OCI-LY1 (cell line): ENCODE data around the gene BMPR1A.

Experiments used
- H2AFZ ChIP-seq: fragments of 200-600 bp; sonication (generic), shearing (Covaris generic); 2 replicates; pipeline ENCODE4 v1.6.0; 2014; ENCODE audit warnings: antibody characterized with exemption, mild to moderate bottlenecking, low read length
- H3F3A ChIP-seq: fragments of 200-600 bp; sonication (generic), shearing (Covaris generic); 2 replicates; pipeline ENCODE4 v1.6.0; 2014; ENCODE audit warnings: mild to moderate bottlenecking, antibody characterized with exemption, low read length, moderate library complexity; ENCODE audit not compliant: insufficient read depth
- H3K27ac ChIP-seq: fragments of 200-600 bp; sonication (generic); 2 replicates; pipeline ENCODE4 v1.5.1; 2014; ENCODE audit warnings: low read length, mixed run types, mild to moderate bottlenecking, low read depth; ENCODE audit not compliant: poor library complexity, severe bottlenecking
- H3K27me3 ChIP-seq: fragments of 200-600 bp; sonication (generic); 2 replicates; pipeline ENCODE4 v1.6.0; 2014; ENCODE audit warnings: antibody characterized with exemption, mild to moderate bottlenecking, low read length, moderate library complexity; ENCODE audit not compliant: insufficient read depth
- H3K36me3 ChIP-seq: fragments of 200-600 bp; sonication (generic); 2 replicates; pipeline ENCODE4 v1.6.1; 2014; ENCODE audit warnings: mild to moderate bottlenecking, antibody characterized with exemption, low read length, moderate library complexity, mixed read lengths; ENCODE audit not compliant: insufficient read depth
- H3K4me1 ChIP-seq: fragments of 200-600 bp; sonication (generic); 2 replicates; pipeline ENCODE4 v1.5.1; 2014; ENCODE audit warnings: mild to moderate bottlenecking, low read length, moderate library complexity; ENCODE audit not compliant: insufficient read depth, severe bottlenecking
- H3K4me2 ChIP-seq: fragments of 200-600 bp; sonication (generic), shearing (Covaris generic); 2 replicates; pipeline ENCODE4 v1.6.1; 2014; ENCODE audit warnings: low read length
- H3K4me3 ChIP-seq: fragments of 200-600 bp; sonication (generic); 2 replicates; pipeline ENCODE4 v1.5.1; 2014; ENCODE audit warnings: low read length, low read depth, mild to moderate bottlenecking, mixed read lengths; ENCODE audit not compliant: poor library complexity, severe bottlenecking
- H3K79me2 ChIP-seq: fragments of 200-600 bp; shearing (Covaris generic); 2 replicates; pipeline ENCODE4 v1.6.1; 2016; ENCODE audit warnings: mixed run types, low read length, mixed read lengths; ENCODE audit not compliant: insufficient read depth
- H3K9ac ChIP-seq: fragments of 200-600 bp; sonication (generic), shearing (Covaris generic); 2 replicates; pipeline ENCODE4 v1.6.1; 2014; ENCODE audit warnings: mild to moderate bottlenecking, low read length, mixed read lengths
- H3K9me2 ChIP-seq: fragments of 200-600 bp; sonication (generic), shearing (Covaris generic); 2 replicates; pipeline ENCODE4 v1.6.1; 2014; ENCODE audit warnings: low read depth, mild to moderate bottlenecking, low read length, mixed read lengths
- H3K9me3 ChIP-seq: fragments of 200-600 bp; shearing (Covaris generic); 2 replicates; pipeline ENCODE4 v1.6.1; 2014; ENCODE audit warnings: low read length, mixed read lengths
- H4K20me1 ChIP-seq: fragments of 200-600 bp; sonication (generic), shearing (Covaris generic); 2 replicates; pipeline ENCODE4 v1.6.0; 2016; ENCODE audit warnings: mild to moderate bottlenecking, low read length; ENCODE audit not compliant: insufficient read depth
- CTCF ChIP-seq: fragments of 200-600 bp; sonication (generic), shearing (Covaris generic); IDR thresholded peaks from 2 replicates; pipeline ENCODE4 v1.5.1; 2017; ENCODE audit warnings: mild to moderate bottlenecking, antibody characterized with exemption, low read length, moderate library complexity, mixed read lengths
- EZH2 ChIP-seq: fragments of 200-600 bp; sonication (generic), shearing (Covaris generic); IDR thresholded peaks from 2 replicates; pipeline ENCODE4 v1.8.0; 2017; ENCODE audit warnings: borderline replicate concordance, mixed run types, mild to moderate bottlenecking, antibody characterized with exemption, low read length, moderate library complexity, mixed read lengths

Gene BMPR1A

DNA sequence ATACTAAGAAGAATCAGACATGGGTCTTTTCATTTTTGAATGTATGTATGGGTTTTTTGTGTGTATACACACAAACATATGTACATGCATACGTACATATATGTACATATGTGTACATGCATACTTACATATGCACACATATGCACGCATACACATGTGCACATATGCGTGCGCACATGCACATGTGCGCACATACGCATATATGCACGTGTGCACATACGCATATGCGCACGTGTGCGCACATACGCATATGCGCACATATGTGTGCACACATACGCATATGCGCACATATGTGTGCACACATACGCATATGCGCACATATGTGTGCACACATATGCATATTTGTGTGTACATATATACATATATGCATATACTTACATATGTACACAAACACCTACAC is 4.9 kb upstream of the BMPR1A start:
- TF ChIP-seq CTCF = no peak
- no peak for TF ChIP-seq EZH2
- H3K4me3 ChIP-seq = no peak overlapping the region
- H3K27me3 ChIP-seq = no peaks in the 10 kb centered on the region
- no peaks in the 10 kb centered on the region; the same call in 1 of the 2 replicates for H3K36me3 ChIP-seq
- H3K9me3 ChIP-seq = no peaks in the 10 kb centered on the region
- no peaks in the 10 kb centered on the region for H4K20me1 ChIP-seq
- no peaks in the 10 kb centered on the region for H3K79me2 ChIP-seq
- no peaks in the 10 kb centered on the region for H3F3A ChIP-seq
- H3K27ac ChIP-seq = no peak overlapping the region
- no peak overlapping the region for H2AFZ ChIP-seq
- H3K4me1 ChIP-seq = peaks cover 10% of the 10 kb centered on the region
- no peak overlapping the region for H3K9ac ChIP-seq
- H3K9me2 ChIP-seq = no peaks in the 10 kb centered on the region
- H3K4me2 ChIP-seq = no peak overlapping the region

DNA sequence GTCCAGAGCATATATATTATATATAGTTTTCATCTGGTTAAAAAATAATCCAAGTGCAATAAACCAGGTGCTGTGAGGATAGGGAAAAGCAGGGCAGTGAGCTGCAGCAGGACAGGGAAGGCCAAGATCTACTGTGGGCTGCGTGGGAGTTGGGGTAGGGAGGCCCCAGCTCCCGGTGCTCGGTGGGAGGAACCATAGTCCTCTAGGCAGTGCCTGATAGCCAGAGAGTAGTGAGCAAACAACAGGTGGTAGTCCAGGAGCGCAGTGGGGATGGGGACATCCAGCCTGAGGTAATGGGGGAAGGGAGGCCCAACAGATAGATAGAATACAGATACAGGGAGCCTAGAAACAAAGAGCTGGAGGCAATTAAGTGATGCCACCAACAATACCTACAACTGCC is 4.1 kb upstream of the BMPR1A start:
- H3K4me2 ChIP-seq = no peak overlapping the region
- no peak for TF ChIP-seq CTCF
- no peak for TF ChIP-seq EZH2

DNA sequence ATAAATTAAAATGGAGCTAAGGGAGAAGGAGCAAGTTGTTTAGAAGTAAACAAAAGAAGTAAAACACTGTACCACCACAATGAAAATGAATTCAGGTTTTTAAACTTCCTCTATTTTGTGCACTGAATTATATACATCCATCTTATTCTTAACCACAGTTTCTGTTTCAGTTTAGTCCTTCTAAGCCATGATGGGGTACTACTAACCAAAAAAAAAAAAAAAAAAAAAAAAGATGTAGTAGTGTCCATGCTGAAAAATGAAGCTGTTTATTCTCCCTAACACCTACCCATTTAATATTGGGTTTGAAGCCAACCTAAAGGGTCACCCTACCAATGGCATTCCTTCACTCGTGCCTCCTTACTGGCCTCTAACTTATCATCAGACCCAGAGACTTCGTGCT is 3.4 kb upstream of the BMPR1A start:
- H3K9me3 ChIP-seq = no peaks in the 10 kb centered on the region
- no peaks in the 10 kb centered on the region; the same call in 1 of the 2 replicates for H3K36me3 ChIP-seq
- peaks cover 21% of the 10 kb centered on the region for H3K4me1 ChIP-seq
- no peaks in the 10 kb centered on the region for H3K27me3 ChIP-seq
- H3K4me2 ChIP-seq = no peak overlapping the region
- H4K20me1 ChIP-seq = no peaks in the 10 kb centered on the region
- no peak overlapping the region for H3K27ac ChIP-seq
- no peak for TF ChIP-seq EZH2
- TF ChIP-seq CTCF = no peak
- no peaks in the 10 kb centered on the region for H3F3A ChIP-seq
- H2AFZ ChIP-seq = no peak overlapping the region
- H3K9ac ChIP-seq = no peak overlapping the region
- H3K4me3 ChIP-seq = no peak overlapping the region
- no peaks in the 10 kb centered on the region for H3K79me2 ChIP-seq
- no peaks in the 10 kb centered on the region for H3K9me2 ChIP-seq

More for the DNA sequence above, 4.1 kb upstream of the BMPR1A start:
- no peaks in the 10 kb centered on the region for H3K9me3 ChIP-seq
- no peaks in the 10 kb centered on the region for H3K27me3 ChIP-seq
- no peak overlapping the region for H3K4me3 ChIP-seq
- H3K4me1 ChIP-seq = peaks cover 14% of the 10 kb centered on the region
- no peak overlapping the region for H3K27ac ChIP-seq
- H3K79me2 ChIP-seq = no peaks in the 10 kb centered on the region
- no peaks in the 10 kb centered on the region; the same call in 1 of the 2 replicates for H3K36me3 ChIP-seq
- H3K9ac ChIP-seq = no peak overlapping the region
- H4K20me1 ChIP-seq = no peaks in the 10 kb centered on the region
- no peak overlapping the region for H2AFZ ChIP-seq
- H3K9me2 ChIP-seq = no peaks in the 10 kb centered on the region
- no peaks in the 10 kb centered on the region for H3F3A ChIP-seq
